ENCODE data around the gene ALDH5A1.

Gene ALDH5A1

DNA sequence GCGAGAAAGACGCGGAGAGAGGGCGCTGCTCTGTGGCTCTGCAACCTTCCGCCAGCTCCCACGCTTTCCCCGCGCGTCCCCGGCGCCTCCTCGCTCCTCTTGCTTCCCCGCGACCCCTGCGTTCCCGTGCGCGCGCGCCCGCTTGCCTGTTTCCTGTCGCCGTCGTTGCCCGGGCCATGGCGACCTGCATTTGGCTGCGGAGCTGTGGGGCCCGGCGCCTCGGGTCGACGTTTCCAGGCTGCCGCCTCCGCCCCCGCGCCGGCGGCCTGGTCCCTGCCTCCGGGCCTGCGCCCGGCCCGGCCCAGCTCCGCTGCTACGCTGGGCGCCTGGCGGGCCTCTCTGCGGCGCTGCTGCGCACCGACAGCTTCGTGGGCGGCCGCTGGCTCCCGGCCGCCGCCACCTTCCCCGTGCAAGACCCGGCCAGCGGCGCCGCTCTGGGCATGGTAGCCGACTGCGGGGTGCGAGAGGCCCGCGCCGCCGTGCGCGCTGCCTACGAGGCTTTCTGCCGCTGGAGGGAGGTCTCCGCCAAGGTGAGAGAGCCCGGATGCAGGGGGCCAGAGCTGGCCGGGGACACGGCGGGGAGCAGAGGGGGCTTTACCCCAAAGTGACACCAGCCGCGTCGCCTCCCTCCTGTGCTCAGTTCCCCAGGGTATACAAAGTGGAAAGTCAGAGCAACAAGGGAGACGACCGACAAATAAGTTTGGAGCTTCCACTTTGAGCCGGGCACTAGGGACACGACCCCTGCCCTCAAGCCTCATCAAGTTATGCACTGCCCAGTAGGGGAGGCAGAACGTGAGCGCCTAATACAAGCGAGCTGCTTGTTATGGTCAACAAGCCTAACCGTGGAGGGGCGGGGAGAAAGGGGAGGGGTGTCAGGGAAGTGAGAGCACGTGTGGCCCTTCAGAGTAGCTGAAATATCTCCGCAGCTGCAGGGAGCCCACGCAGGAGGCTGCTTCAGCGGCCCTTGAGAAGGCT is at the start of gene ALDH5A1 (continued):
- TF ChIP-seq, protein P1, sequence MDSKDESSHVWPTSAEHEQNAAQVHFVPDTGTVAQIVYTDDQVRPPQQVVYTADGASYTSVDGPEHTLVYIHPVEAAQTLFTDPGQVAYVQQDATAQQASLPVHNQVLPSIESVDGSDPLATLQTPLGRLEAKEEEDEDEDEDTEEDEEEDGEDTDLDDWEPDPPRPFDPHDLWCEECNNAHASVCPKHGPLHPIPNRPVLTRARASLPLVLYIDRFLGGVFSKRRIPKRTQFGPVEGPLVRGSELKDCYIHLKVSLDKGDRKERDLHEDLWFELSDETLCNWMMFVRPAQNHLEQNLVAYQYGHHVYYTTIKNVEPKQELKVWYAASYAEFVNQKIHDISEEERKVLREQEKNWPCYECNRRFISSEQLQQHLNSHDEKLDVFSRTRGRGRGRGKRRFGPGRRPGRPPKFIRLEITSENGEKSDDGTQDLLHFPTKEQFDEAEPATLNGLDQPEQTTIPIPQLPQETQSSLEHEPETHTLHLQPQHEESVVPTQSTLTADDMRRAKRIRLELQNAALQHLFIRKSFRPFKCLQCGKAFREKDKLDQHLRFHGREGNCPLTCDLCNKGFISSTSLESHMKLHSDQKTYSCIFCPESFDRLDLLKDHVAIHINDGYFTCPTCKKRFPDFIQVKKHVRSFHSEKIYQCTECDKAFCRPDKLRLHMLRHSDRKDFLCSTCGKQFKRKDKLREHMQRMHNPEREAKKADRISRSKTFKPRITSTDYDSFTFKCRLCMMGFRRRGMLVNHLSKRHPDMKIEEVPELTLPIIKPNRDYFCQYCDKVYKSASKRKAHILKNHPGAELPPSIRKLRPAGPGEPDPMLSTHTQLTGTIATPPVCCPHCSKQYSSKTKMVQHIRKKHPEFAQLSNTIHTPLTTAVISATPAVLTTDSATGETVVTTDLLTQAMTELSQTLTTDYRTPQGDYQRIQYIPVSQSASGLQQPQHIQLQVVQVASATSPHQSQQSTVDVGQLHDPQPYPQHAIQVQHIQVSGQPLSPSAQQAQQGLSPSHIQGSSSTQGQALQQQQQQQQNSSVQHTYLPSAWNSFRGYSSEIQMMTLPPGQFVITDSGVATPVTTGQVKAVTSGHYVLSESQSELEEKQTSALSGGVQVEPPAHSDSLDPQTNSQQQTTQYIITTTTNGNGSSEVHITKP (tag by site-specific recombination; IDR thresholded peaks at IDR 0.05): no peak

DNA sequence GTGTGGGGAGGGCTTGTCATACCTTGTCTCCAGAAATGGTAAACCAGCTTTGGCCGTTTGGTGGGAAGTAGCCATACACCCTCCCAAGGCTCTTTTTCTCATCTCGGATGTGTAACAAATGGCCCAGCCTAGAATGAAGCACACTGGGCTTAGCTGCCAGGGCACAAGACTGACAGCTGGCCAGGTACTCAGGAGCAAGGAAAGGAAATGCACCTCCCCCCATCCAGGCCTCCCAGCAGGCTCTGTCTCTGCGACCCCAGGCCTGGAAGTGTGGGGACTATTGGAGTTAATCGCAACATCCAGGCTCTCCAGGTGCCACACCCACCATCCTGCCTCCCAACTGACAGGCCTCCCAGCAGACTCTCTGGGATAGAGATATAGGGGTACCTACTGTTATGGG is 49.1 kb upstream of the ALDH5A1 start:
- TF ChIP-seq MZF1 (tag by site-specific recombination; IDR thresholded peaks at IDR 0.05; ENCODE audit: borderline replicate concordance) (no peak), ZNF112 (tag by site-specific recombination; IDR thresholded peaks at IDR 0.05) (no peak), ZBTB20 (tag by site-specific recombination; IDR thresholded peaks at IDR 0.05) (no peak), ZNF521 (tag by site-specific recombination; IDR thresholded peaks at IDR 0.05) (no peak), ZBTB1 (tag by site-specific recombination; IDR thresholded peaks at IDR 0.05) (no peak), ZNF16 (tag by site-specific recombination; IDR thresholded peaks at IDR 0.05; ENCODE audit: low read depth) (no peak), ZNF140 (tag by site-specific recombination; IDR thresholded peaks at IDR 0.05) (no peak)
- no peaks in the 10 kb centered on the region for H3K4me1 ChIP-seq (ENCODE audit: control insufficient read depth, insufficient read depth, low read length)
- H3K4me3 ChIP-seq (ENCODE audit: low read depth, low read length): no peak overlapping the region
- ChIA-PET POLR2A (no interaction called here), CTCF (interaction anchor here (1.9 kb wide), 1 partner anchor 15 kb away, joined by 5 read pairs; no protein-coding TSS in a partner anchor)
- H3K9me3 ChIP-seq (ENCODE audit: control insufficient read depth, insufficient read depth, low read depth, low read length): no peaks in the 10 kb centered on the region
- no peak overlapping the region for H3K27ac ChIP-seq (ENCODE audit: extremely low read depth, low read depth, low read length)
- H3K36me3 ChIP-seq (ENCODE audit: control insufficient read depth in 2 of 2, insufficient read depth in 1 of 2, low read length in 2 of 2): no peaks in the 10 kb centered on the region

DNA sequence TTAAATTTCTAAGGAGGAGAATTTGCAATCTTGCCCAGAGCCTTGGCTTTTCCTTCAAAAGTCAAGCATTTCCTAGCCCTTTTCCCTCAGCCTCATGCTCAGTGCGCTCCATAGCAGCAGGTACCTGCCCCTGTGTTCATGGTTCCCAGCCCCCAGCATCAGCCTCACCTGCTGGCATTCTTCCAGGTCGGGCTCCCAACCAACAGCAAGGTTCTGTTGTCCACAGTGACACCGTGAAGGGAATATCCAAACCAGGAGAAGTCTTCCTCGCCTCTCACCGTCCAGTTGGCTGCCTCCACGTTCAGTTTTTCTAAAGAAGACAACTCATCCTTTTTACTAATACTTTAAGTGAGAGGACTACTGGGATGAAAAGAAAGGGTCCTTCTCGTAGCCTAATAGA is 48.1 kb upstream of the ALDH5A1 start:
- CTCF ChIA-PET: no interaction called here
- POLR2A ChIA-PET: no interaction called here
- H3K9me3 ChIP-seq (ENCODE audit: control insufficient read depth, insufficient read depth, low read depth, low read length): no peaks in the 10 kb centered on the region
- no peaks in the 10 kb centered on the region for H3K4me1 ChIP-seq (ENCODE audit: control insufficient read depth, insufficient read depth, low read length)
- no peaks in the 10 kb centered on the region for H3K36me3 ChIP-seq (ENCODE audit: control insufficient read depth in 2 of 2, insufficient read depth in 1 of 2, low read length in 2 of 2)
- H3K27ac ChIP-seq (ENCODE audit: extremely low read depth, low read depth, low read length): no peak overlapping the region
- no peak overlapping the region for H3K4me3 ChIP-seq (ENCODE audit: low read depth, low read length)
- TF ChIP-seq, protein P2, sequence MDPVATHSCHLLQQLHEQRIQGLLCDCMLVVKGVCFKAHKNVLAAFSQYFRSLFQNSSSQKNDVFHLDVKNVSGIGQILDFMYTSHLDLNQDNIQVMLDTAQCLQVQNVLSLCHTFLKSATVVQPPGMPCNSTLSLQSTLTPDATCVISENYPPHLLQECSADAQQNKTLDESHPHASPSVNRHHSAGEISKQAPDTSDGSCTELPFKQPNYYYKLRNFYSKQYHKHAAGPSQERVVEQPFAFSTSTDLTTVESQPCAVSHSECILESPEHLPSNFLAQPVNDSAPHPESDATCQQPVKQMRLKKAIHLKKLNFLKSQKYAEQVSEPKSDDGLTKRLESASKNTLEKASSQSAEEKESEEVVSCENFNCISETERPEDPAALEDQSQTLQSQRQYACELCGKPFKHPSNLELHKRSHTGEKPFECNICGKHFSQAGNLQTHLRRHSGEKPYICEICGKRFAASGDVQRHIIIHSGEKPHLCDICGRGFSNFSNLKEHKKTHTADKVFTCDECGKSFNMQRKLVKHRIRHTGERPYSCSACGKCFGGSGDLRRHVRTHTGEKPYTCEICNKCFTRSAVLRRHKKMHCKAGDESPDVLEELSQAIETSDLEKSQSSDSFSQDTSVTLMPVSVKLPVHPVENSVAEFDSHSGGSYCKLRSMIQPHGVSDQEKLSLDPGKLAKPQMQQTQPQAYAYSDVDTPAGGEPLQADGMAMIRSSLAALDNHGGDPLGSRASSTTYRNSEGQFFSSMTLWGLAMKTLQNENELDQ (tag by site-specific recombination; IDR thresholded peaks at IDR 0.05; ENCODE audit: low read depth): no peak
- TF ChIP-seq ZNF426 (tag by site-specific recombination; IDR thresholded peaks at IDR 0.05) (no peak), ZNF391 (tag by site-specific recombination; IDR thresholded peaks at IDR 0.05; ENCODE audit: borderline replicate concordance, low read depth) (no peak), YY1 (tag by site-specific recombination; IDR thresholded peaks at IDR 0.05) (no peak), ZNF792 (tag by site-specific recombination; IDR thresholded peaks at IDR 0.05) (no peak), KLF9 (tag by site-specific recombination; IDR thresholded peaks at IDR 0.05; ENCODE audit: low read depth) (no peak), ZNF157 (tag by site-specific recombination; IDR thresholded peaks at IDR 0.05) (no peak), ZNF248 (tag by site-specific recombination; IDR thresholded peaks at IDR 0.05) (no peak), GFI1B (tag by site-specific recombination; IDR thresholded peaks at IDR 0.05) (no peak), ZNF623 (tag by site-specific recombination; IDR thresholded peaks at IDR 0.05) (no peak)
- TF ChIP-seq, protein P3, sequence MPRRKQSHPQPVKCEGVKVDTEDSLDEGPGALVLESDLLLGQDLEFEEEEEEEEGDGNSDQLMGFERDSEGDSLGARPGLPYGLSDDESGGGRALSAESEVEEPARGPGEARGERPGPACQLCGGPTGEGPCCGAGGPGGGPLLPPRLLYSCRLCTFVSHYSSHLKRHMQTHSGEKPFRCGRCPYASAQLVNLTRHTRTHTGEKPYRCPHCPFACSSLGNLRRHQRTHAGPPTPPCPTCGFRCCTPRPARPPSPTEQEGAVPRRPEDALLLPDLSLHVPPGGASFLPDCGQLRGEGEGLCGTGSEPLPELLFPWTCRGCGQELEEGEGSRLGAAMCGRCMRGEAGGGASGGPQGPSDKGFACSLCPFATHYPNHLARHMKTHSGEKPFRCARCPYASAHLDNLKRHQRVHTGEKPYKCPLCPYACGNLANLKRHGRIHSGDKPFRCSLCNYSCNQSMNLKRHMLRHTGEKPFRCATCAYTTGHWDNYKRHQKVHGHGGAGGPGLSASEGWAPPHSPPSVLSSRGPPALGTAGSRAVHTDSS (tag by site-specific recombination; IDR thresholded peaks at IDR 0.05): no peak
- TF ChIP-seq, protein P4, sequence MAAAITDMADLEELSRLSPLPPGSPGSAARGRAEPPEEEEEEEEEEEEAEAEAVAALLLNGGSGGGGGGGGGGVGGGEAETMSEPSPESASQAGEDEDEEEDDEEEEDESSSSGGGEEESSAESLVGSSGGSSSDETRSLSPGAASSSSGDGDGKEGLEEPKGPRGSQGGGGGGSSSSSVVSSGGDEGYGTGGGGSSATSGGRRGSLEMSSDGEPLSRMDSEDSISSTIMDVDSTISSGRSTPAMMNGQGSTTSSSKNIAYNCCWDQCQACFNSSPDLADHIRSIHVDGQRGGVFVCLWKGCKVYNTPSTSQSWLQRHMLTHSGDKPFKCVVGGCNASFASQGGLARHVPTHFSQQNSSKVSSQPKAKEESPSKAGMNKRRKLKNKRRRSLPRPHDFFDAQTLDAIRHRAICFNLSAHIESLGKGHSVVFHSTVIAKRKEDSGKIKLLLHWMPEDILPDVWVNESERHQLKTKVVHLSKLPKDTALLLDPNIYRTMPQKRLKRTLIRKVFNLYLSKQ (tag by site-specific recombination; IDR thresholded peaks at IDR 0.05; ENCODE audit: borderline replicate concordance): no peak
- TF ChIP-seq, protein P5, sequence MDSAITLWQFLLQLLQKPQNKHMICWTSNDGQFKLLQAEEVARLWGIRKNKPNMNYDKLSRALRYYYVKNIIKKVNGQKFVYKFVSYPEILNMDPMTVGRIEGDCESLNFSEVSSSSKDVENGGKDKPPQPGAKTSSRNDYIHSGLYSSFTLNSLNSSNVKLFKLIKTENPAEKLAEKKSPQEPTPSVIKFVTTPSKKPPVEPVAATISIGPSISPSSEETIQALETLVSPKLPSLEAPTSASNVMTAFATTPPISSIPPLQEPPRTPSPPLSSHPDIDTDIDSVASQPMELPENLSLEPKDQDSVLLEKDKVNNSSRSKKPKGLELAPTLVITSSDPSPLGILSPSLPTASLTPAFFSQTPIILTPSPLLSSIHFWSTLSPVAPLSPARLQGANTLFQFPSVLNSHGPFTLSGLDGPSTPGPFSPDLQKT (IDR thresholded peaks at IDR 0.05; ENCODE audit: borderline replicate concordance, low read depth, low read length): no peak

Data from HEK293 (cell line).